Measurements from ENCODE around the gene CYS1.
"Not testable (repeated sequence)": the region's sequence is repeated elsewhere in the genome, so short reads cannot be mapped to it uniquely, and the experiment has no call there.

Gene CYS1

GRCh38 chr2:10014418-10015190 is 65.6 kb downstream of the CYS1 start:
- no peak for DNase-seq (ENCODE audit: low read depth, low spot score)

DNA sequence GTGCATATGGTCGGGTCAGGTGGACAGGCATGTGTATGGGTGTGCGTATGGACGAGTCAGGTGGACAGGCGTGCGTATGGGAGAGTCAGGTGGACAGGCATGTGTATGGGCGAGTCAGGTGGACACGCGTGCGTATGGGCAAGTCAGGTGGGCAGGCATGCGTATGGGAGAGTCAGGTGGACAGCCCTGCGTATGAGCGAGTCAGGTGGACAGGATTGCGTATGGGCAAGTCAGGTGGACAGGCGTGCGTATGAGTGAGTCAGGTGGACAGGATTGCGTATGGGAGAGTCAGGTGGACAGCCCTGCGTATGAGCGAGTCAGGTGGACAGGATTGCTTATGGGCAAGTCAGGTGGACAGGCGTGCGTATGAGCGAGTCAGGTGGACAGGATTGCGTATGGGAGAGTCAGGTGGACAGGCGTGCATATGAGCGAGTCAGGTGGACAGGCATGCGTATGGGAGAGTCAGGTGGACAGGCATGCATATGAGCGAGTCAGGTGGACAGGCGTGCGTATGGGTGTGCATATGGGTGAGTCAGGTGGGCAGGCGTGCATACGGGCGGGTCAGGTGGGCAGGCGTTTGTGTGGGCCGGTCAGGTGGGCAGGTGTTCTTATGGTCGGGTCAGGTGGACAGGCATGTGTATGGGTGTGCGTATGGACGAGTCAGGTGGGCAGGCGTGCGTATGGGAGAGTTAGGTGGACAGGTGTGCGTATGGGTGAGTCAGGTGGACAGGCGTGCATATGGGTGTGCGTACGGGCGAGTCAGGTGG is 66.4 kb downstream of the CYS1 start:
- DNase-seq (ENCODE audit: low read depth, low spot score) = not testable (repeated sequence)

- no peak for DNase-seq (ENCODE audit: low read depth, low spot score)
Observed at GRCh38 chr2:10012963-10013461, 67.2 kb downstream of the CYS1 start.

DNA sequence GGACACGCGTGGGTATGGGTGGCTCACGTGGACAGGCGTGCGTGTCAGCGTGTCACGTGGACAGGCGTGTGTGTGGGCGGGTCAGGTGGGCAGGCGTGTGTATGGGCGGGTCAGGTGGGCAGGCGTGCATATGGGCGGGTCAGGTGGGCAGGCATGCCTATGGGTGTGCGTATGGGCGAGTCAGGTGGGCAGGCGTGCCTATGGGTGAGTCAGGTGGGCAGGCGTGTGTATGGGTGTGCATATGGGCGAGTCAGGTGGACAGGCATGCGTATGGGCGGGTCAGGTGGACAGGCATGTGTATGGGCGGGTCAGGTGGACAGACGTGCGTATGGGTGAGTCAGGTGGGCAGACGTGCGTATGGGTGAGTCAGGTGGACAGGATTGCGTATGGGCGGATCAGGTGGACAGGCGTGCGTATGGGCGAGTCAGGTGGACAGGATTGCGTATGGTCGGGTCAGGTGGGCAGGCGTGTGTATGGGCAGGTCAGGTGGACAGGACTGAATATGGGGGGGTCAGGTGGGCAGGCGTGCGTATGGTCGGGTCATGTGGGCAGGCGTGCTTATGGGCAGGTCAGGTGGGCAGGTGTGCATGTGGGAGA is 67.7 kb downstream of the CYS1 start:
- not testable (repeated sequence) for DNase-seq (ENCODE audit: low read depth, low spot score)

GRCh38 chr2:10011606-10012325 is 68.4 kb downstream of the CYS1 start:
- DNase-seq (ENCODE audit: low read depth, low spot score) = not testable (repeated sequence)

DNA sequence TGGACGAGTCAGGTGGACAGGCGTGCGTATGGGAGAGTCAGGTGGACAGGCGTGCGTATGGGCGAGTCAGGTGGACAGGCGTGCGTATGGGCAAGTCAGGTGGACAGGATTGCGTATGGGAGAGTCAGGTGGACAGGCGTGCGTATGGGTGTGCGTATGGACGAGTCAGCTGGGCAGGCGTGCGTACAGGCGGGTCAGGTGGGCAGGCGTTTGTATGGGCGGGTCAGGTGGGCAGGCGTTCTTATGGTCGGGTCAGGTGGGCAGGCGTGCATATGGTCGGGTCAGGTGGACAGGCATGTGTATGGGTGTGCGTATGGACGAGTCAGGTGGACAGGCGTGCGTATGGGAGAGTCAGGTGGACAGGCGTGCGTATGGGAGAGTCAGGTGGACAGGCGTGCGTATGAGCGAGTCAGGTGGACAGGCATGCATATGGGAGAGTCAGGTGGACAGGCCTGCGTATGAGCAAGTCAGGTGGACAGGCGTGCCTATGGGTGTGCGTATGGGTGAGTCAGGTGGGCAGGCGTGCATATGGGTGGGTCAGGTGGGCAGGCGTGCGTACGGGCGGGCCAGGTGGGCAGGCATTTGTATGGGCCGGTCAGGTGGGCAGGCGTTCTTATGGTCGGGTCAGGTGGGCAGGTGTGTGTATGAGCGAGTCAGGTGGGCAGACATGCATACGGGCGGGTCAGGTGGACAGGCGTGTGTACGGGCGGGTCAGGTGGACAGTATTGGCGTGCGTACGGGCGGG is 69.2 kb downstream of the CYS1 start:
- DNase-seq (ENCODE audit: low read depth, low spot score) = not testable (repeated sequence)

GRCh38 chr2:10009811-10010781 is 70.1 kb downstream of the CYS1 start:
- no peak for DNase-seq (ENCODE audit: low read depth, low spot score)

DNA sequence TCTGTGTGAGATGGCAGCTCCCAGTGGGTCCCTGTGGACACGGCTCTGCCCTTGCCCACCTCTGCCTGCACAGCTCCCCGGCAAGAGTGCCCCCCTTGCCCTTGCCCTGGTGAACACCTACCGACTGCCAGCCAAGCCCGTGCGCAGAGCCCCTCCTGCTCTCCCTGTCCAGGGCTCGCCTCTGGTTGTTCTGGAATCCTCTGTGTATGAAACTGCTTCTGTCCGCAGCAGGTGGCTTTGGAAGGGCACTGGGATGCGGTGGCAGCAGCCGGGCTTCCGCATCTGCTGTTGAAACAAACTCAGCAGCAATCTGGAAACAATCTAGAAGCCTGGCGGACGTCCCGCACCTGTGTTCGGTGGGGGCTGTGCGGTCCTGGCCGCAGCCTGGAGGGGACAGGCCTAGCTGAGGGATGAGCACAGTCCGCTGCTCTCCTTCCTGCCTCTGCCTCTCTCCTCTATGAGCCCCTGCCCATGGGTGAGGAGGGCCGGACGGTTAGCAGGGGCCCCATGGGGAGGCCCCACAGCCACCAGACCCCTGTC is 70.9 kb downstream of the CYS1 start:
- DNase-seq (ENCODE audit: low read depth, low spot score) = no peak

DNA sequence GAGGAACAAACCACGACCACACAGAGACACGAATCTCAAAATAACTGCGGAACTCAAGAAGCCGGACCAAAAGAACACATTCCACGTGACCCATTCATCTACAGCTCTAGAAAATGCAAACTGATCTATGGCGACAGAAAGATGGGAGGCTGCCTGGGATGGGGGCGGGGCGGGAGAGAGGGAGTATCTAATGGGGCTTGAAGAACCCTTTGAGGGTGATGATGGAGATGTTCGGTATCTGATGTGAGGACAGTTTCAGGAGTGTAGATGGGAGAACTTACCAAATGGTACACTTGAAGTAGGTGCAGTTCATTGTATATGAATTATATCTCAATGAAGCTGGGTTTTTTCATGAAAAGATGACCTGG is 71.4 kb downstream of the CYS1 start:
- DNase-seq (ENCODE audit: low read depth, low spot score) = no peak

GRCh38 chr2:10007921-10008808 is 72.0 kb downstream of the CYS1 start:
- DNase-seq (ENCODE audit: low read depth, low spot score) = no peak

GRCh38 chr2:10007435-10007834 is 72.8 kb downstream of the CYS1 start:
- DNase-seq (ENCODE audit: low read depth, low spot score) = no peak
